ENCODE results near the gene CCDC71L.
A peak's percentile ranks its signal among the peaks of the same experiment; 100 is the strongest.
"Not testable (repeated sequence)": the region's sequence is repeated elsewhere in the genome, so short reads cannot be mapped to it uniquely, and the experiment has no call there.

Gene CCDC71L

DNA sequence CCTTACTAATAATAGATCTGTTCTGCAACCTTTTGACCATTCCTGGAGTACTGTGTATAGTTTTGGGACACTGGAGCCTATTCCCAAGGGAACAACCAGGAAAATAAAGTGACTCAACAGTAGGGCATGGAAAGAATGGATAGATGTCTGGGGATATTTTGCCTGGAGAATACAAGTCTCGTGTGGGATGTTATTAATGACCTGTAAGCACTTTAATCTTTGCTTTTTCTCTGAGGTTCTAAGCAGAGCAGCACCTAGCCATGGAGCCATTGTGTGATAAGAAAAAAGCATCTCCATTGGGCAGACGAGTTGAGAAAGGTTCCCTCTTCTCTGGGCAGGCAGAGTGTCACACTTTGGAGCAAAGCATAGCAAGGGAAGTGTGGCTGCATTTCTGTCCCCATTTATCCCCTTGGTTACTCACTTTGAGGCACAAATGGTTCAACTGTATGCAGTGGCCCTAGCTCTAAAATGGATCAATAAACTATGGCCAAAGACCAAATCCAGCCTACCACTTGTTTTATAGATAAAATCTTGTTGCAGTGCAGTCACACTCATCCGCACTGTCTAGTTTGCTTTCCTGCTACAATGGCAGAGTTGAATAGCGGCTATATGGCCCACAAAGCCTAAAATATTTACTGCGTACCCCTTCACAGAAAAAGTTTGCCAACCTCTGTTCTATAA, 21.0 kb upstream of the CCDC71L start:
- TF ChIP-seq, protein P1, sequence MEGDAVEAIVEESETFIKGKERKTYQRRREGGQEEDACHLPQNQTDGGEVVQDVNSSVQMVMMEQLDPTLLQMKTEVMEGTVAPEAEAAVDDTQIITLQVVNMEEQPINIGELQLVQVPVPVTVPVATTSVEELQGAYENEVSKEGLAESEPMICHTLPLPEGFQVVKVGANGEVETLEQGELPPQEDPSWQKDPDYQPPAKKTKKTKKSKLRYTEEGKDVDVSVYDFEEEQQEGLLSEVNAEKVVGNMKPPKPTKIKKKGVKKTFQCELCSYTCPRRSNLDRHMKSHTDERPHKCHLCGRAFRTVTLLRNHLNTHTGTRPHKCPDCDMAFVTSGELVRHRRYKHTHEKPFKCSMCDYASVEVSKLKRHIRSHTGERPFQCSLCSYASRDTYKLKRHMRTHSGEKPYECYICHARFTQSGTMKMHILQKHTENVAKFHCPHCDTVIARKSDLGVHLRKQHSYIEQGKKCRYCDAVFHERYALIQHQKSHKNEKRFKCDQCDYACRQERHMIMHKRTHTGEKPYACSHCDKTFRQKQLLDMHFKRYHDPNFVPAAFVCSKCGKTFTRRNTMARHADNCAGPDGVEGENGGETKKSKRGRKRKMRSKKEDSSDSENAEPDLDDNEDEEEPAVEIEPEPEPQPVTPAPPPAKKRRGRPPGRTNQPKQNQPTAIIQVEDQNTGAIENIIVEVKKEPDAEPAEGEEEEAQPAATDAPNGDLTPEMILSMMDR (IDR thresholded peaks at IDR 0.05; ENCODE audit: low read depth, low read length), result no peak
- no peak overlapping the region for H3K4me3 ChIP-seq (replicated peaks in 1 of 2; ENCODE audit: low read depth in 2 of 2, low read length in 2 of 2)
- DNase-seq (ENCODE audit: low read depth in 2 of 2), result peak; percentile 48 to 63

DNA sequence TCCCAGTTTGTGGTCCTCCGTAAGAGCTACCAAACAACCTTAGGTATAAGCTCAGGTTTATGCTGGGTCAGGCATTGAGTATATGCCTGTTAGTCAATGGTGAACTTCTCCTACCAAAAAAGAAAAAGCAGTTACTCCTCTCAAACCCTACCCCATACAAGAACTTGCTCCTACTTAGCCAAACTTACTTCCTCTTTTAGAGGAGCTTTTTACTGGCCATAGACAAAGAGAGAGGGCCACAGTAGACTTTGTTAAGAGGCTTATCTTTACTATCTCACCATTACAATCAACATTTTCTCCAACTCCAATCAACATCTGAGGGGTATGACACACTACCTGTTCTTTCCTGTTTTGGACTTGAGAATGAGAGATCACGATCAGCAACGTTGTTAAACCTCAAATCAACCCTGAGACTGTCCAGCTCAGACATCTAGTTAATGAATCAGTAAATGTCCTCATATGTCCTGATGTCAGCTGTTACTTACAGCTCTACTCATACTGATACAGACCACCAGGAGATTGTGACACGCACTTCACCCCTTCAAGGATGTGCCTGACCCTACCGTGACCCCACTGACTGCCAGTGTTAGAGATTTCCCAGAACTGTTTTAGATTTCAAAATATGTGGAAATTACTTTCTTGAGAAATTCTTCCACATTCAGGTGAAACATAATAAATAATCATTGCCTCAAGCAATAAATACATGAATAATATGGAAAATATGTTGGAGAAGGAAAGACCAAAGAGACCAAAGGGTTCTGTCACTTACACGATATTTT, 18.4 kb upstream of the CCDC71L start:
- DNase-seq (ENCODE audit: low read depth in 2 of 2), result peak; percentile 58 to 62
- TF ChIP-seq, protein P1 (IDR thresholded peaks at IDR 0.05; ENCODE audit: low read depth, low read length), result no peak
- no peak overlapping the region for H3K4me3 ChIP-seq (replicated peaks in 1 of 2; ENCODE audit: low read depth in 2 of 2, low read length in 2 of 2)

DNA sequence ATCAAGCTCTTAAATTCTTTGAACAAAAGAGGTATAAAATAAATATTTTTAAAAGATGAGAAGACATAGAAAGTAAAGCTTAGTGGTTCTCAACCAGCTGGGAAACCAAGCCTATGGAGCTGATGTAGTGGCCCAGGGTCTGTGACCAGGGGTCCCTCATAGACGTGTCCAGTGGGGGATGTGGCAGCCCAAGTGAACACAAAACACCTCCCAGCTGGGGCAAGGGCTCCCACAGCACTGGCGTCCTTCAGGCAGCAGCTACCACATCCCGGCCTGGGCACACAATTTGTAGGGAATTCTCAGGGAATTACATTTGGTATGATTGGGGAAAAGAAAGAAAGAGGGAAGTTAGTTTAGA, 17.8 kb upstream of the CCDC71L start:
- TF ChIP-seq, protein P1 (IDR thresholded peaks at IDR 0.05; ENCODE audit: low read depth, low read length), result no peak
- DNase-seq (ENCODE audit: low read depth in 2 of 2), result no peak
- H3K4me3 ChIP-seq (replicated peaks in 1 of 2; ENCODE audit: low read depth in 2 of 2, low read length in 2 of 2), result no peak overlapping the region

DNA sequence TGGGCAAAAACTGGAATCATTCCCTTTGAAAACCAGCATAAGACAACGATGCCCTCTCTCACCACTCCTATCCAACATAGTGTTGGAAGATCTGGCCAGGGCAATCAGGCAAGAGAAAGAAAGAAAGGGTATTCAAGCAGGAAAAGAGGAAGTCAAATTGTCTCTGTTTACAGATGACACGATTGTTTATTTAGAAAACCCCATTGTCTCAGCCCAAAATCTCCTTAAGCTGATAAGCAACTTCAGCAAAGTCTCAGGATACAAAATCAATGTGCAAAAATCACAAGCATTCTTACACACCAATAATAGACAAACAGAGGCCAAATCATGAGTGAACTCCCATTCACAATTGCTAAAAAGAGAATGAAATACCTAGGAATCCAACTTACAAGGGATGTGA, 15.5 kb upstream of the CCDC71L start:
- not testable (repeated sequence) for H3K4me3 ChIP-seq (replicated peaks in 1 of 2; ENCODE audit: low read depth in 2 of 2, low read length in 2 of 2); DNase-seq (ENCODE audit: low read depth in 2 of 2)

DNA sequence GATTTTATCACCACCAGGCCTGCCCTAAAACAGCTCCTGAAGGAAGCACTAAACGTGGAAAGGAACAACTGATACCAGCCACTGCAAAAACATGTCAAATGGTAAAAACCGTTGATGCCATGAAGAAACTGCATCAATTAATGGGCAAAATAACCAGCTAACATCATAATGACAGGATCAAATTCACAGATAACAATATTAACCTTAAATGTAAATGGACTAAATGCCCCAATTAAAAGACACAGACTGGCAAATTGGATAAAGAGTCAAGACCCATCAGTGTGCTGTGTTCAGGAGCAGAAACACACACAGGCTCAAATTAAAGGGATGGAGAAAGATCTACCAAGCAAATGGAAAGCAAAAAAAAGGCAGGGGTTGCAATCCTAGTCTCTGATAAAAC, 12.7 kb upstream of the CCDC71L start:
- not testable (repeated sequence) for H3K4me3 ChIP-seq (replicated peaks in 1 of 2; ENCODE audit: low read depth in 2 of 2, low read length in 2 of 2); DNase-seq (ENCODE audit: low read depth in 2 of 2)

DNA sequence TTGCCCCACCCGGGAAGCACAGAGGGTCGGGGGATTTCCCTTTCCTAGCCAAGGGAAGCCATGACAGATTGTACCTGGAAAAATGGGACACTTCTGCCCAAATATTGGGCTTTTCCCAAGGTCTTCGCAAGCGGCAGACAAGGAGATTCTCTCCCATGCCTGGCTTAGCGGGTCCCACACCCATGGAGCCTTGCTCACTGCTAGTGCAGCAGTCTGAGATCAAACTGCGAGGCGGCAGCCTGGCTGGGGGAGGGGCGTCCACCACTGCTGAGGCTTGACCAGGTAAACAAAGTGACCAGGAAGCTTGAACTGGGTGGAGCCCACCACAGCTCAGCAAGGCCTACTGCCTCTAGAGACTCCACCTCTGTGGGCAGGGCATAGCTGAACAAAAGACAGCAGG, 11.0 kb upstream of the CCDC71L start:
- H3K4me3 ChIP-seq (replicated peaks in 1 of 2; ENCODE audit: low read depth in 2 of 2, low read length in 2 of 2); DNase-seq (ENCODE audit: low read depth in 2 of 2): not testable (repeated sequence)

DNA sequence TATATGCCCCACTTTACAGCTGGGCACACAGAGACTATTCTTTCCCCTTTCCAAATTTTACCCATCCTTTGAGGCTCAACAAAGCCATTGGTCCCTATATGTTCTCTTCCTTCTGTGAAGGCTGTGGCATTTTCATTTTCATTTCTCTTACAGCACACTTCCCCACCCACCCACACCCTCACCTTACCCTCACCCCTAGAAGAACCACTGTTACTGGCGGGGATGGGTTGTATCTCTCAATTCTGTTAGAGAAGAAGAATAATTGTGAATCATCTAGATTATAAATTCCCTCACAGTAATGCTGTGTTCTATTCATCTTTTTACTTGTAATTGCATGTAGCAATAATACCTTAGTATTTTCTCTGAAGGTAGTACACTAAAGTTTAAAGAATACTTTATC, 10.2 kb upstream of the CCDC71L start:
- no peak for DNase-seq (ENCODE audit: low read depth in 2 of 2)
- TF ChIP-seq, protein P1 (IDR thresholded peaks at IDR 0.05; ENCODE audit: low read depth, low read length), result no peak
- no peak overlapping the region for H3K4me3 ChIP-seq (replicated peaks in 1 of 2; ENCODE audit: low read depth in 2 of 2, low read length in 2 of 2)

DNA sequence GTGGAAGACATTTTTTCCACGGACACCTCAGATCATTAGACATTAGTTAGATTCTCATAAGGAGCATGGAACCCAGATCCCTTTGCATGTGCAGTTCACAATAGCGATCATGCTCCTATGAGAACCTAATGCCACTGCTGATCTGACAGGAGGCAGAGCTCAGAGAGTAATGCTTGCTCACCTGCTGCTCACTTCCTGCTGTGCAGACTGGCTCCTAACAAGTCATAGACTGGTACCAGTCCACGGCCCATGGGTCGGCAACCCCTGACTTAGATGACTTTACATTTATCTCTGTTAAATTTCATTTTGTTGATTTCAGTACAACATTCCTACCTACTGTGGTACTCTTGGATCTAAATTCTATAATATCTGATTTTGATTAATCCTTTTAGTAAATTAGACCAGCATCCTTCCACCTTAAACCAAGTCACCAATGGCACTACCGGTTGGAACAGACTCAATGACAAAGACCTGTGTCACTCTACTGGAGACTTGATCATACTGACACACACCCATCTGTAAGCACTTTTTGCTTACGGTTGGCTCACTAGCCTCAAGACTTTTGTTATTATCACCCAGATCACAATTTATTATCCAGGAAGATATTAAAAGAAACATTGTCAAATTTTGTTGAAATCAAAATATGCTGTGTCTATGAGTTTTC, 8.0 kb upstream of the CCDC71L start:
- no peak overlapping the region for H3K4me3 ChIP-seq (replicated peaks in 1 of 2; ENCODE audit: low read depth in 2 of 2, low read length in 2 of 2)
- no peak for DNase-seq (ENCODE audit: low read depth in 2 of 2)
- TF ChIP-seq, protein P1 (IDR thresholded peaks at IDR 0.05; ENCODE audit: low read depth, low read length), result no peak
